Bronchial epithelial cell (primary cell): ENCODE results near the gene PHACTR1. TPM values are rescaled to one million over a fixed set of nuclear protein-coding genes. Genes with fewer than 3 reads are reported as not detected.

Source experiments
- DNase-seq: peaks from one replicate; pipeline ENCODE4 v3.0.0-alpha.2; 2010; ENCODE audit warnings: low read depth
- FAIRE-seq: peaks from 2 replicates; lab custom pipeline; 2011; peaks lifted over from hg19 to GRCh38; lab: Jason Lieb, UNC
- H3K27me3 ChIP-seq: 2 replicates; pipeline ENCODE4 v1.5.1; 2011; ENCODE audit warnings: low read length; ENCODE audit not compliant: control insufficient read depth, insufficient read depth
- H3K36me3 ChIP-seq: 2 replicates; pipeline ENCODE4 v1.5.1; 2011; ENCODE audit warnings: low read length; ENCODE audit not compliant: control insufficient read depth, insufficient read depth
- H3K4me3 ChIP-seq: 2 replicates; pipeline ENCODE4 v1.5.1; 2011; ENCODE audit warnings: mild to moderate bottlenecking, low read depth, low read length, control low read depth
- total RNA-seq: library from RNA; depleted of rRNA; stranded (reverse); fragments of >200 nt; gene quantifications from 2 replicates; pipeline ENCODE4 v1.2.1, GENCODE V29; 2014
- TF ChIP-seq, protein P1 (sequence below): IDR thresholded peaks from 2 replicates; pipeline ENCODE4 v1.5.1; 2011; ENCODE audit warnings: mild to moderate bottlenecking, moderate library complexity, low read length, control low read depth, inconsistent platforms; ENCODE audit not compliant: insufficient read depth, severe bottlenecking

Gene PHACTR1
- total RNA-seq, 1 donor from 2014 or later: under 0.01 TPM

DNA sequence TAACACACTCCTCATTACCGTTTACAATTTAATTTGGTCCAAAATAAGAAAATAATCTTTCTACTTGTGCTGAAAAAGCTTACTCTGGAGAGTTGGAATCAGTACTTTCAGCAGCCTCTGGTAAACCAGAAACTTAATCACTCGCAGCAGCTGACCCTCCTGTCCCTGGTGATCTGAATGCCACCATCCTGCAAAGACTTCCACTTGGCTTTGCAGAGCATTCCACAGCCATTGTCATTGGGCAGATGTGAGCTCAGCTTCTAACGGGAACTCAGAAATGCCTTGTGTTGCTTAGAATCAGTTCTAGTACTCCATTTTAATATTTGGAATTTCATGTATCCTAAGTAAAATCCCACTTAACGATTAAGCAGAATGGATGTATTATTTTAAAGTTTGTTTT is 59.7 kb downstream of the PHACTR1 start:
- no peak overlapping the region for H3K4me3 ChIP-seq
- H3K27me3 ChIP-seq: no peaks in the 10 kb centered on the region
- no peaks in the 10 kb centered on the region for H3K36me3 ChIP-seq
- TF ChIP-seq, protein P1, sequence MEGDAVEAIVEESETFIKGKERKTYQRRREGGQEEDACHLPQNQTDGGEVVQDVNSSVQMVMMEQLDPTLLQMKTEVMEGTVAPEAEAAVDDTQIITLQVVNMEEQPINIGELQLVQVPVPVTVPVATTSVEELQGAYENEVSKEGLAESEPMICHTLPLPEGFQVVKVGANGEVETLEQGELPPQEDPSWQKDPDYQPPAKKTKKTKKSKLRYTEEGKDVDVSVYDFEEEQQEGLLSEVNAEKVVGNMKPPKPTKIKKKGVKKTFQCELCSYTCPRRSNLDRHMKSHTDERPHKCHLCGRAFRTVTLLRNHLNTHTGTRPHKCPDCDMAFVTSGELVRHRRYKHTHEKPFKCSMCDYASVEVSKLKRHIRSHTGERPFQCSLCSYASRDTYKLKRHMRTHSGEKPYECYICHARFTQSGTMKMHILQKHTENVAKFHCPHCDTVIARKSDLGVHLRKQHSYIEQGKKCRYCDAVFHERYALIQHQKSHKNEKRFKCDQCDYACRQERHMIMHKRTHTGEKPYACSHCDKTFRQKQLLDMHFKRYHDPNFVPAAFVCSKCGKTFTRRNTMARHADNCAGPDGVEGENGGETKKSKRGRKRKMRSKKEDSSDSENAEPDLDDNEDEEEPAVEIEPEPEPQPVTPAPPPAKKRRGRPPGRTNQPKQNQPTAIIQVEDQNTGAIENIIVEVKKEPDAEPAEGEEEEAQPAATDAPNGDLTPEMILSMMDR: no peak
- DNase-seq (no peak), FAIRE-seq (no peak)

DNA sequence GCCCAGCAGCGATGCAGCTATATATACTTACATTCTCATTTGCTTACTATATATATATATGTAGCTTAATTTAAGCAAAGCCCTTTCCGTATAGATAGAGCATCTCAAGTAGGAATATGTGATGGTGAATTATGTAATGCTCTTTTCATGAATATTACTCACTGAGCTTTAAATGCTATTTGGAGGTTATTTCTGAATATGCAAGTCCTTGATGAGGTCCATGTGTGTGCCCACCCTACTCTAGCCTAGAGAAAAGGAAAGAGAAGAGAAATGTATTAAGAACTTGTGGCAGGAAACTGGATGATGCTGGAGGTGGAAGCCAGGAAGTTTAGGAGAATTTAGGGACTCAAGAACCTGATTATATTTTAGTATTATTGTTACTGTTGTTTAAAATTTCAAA is 63.2 kb downstream of the PHACTR1 start:
- Histone ChIP-seq H3K36me3 (no peaks in the 10 kb centered on the region), H3K4me3 (no peak overlapping the region), H3K27me3 (no peaks in the 10 kb centered on the region)
- DNase-seq (no peak), FAIRE-seq (no peak)
- TF ChIP-seq, protein P1: no peak

DNA sequence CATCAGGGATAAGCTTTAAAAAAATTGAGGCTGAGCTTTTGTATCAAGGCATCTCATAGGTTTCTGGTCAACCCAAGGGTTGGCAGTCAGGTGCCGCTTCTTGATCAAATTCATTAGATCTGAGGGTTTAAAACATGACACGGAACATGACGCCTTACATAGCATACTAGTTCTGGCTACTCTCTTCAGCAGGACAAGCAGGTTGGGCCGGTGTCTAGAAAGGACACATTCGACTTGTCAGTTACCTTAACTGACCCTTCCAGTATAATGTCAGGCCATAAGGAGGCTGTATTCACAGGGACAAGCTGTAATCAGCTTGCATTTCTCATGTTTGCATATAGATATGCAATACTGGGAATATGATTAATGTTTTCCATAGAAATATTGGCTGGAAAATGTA is 65.6 kb downstream of the PHACTR1 start:
- Histone ChIP-seq H3K27me3 (no peaks in the 10 kb centered on the region), H3K36me3 (no peaks in the 10 kb centered on the region), H3K4me3 (no peak overlapping the region)
- TF ChIP-seq, protein P1: no peak
- FAIRE-seq (no peak), DNase-seq (no peak)

DNA sequence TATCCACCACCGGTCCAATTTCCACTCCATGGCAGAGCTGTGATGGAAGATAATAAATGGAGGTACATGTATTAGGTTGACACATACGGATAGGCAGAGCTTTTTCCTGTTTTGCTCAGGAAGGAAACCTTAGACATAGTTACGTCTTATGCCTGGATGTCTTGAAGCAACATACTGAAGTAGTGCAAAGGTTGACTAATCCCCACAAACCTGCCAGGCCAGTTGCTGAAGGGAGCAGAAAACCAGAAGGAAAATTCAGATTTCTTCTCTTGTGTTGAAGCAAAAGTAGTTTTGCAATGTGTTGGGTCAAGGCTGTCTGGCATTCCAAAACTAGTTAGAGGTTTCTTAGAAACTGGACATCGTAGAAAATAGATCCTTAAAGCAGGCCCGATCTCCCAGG is 68.7 kb downstream of the PHACTR1 start:
- DNase-seq: peak; percentile 73
- Histone ChIP-seq H3K36me3 (no peaks in the 10 kb centered on the region), H3K27me3 (no peaks in the 10 kb centered on the region), H3K4me3 (no peak overlapping the region)
- TF ChIP-seq, protein P1: no peak
- FAIRE-seq: no peak

DNA sequence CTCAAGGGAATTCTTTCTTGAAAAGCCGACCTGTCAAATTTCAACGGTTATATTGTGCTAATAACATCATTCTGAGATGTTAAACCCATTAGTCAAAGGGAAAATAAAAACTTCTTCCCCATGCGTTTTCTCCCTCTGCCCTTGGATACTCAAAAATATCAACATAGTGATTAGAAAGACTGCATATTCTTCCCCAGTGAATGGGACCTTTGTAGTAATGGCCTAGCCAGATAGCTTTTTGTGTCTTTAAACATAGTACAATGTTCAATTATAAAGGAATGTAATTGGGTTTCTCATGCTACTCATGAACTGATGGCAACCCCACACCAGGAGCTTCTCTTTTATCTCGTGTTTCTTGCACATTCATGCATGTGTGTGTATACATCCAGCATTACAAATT is 69.4 kb downstream of the PHACTR1 start:
- Histone ChIP-seq H3K36me3 (no peaks in the 10 kb centered on the region), H3K27me3 (no peaks in the 10 kb centered on the region), H3K4me3 (no peak overlapping the region)
- DNase-seq (no peak), FAIRE-seq (no peak)
- TF ChIP-seq, protein P1: no peak

DNA sequence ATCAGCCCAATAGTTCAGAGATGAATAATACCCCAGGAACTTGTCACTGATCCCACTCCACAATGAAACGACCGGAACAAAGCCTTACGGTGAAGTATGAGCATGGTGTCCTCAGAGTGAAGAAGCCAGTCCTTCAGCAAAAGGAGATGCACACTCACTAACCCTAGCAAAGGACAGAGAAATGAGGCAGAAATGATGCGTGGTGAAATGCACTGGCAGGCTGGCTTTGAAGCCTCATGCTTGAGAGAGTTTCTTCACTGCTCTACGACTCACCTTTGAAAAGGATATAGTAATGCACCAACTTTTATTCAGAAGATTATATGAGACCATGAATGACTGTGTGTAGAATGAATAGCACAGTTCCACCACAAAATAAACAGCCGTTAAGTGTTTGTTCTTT is 74.8 kb downstream of the PHACTR1 start:
- DNase-seq: peak; percentile 75
- no peaks in the 10 kb centered on the region for H3K36me3 ChIP-seq
- no peaks in the 10 kb centered on the region for H3K27me3 ChIP-seq
- TF ChIP-seq, protein P1: no peak
- no peak overlapping the region for H3K4me3 ChIP-seq
- FAIRE-seq: no peak
